GM12891 (cell line): ENCODE data around the gene GNB1L.

Source experiments
- POLR2A ChIP-seq: IDR thresholded peaks from 2 replicates; pipeline ENCODE4 v1.6.1; 2011; ENCODE audit warnings: low read depth, low read length, control low read depth
- POLR2AphosphoS5 ChIP-seq: IDR thresholded peaks from 2 replicates; pipeline ENCODE4 v1.6.1; 2011; ENCODE audit warnings: low read depth, low read length, control low read depth
- TAF1 ChIP-seq: IDR thresholded peaks from 2 replicates; pipeline ENCODE4 v1.6.1; 2011; ENCODE audit warnings: low read depth, low read length, control low read depth

DNA sequence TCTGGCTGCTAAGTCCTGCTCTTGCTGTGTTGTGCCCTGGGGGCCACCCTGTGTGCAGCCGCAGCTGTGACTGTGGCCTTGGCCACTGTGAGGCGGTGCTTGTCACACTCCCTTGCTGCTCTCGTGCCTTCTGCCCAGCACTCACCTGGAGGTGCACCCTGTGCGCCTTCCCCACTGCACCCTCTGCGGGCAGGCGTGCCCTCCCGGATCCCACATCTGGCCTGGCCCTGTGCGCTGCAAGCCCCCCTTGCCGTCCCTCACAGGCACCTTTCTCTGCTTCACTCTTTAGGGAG, 66.9 kb downstream of the GNB1L start:
- no peak for TF ChIP-seq POLR2A
- TF ChIP-seq TAF1, result no peak
- no peak for TF ChIP-seq POLR2AphosphoS5
